ENCODE data around the gene COQ6.
"Not testable (repeated sequence)": the region's sequence is repeated elsewhere in the genome, so short reads cannot be mapped to it uniquely, and the experiment has no call there.

COQ6 gene

DNA sequence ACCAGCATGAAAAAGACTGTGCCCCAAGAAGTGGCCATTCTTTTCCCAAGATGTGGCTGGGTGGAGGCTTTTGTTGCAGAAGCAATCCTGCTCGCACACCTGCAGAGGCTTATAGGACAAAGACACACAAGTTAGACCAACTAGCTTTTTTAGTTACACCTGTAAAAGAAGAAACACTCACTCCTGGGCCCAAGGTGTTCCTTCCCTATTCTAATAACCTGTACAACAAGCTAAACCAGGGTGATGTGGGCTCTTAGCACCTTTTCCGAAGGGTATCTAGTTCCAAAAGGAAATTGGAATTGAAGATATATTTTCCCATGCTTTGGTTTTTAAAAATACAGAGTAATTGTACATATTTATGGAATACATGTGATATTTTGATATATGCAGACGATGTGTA, 38.0 kb downstream of the COQ6 start:
- DNase-seq (ENCODE audit: low read depth in 2 of 2), result no peak

DNA sequence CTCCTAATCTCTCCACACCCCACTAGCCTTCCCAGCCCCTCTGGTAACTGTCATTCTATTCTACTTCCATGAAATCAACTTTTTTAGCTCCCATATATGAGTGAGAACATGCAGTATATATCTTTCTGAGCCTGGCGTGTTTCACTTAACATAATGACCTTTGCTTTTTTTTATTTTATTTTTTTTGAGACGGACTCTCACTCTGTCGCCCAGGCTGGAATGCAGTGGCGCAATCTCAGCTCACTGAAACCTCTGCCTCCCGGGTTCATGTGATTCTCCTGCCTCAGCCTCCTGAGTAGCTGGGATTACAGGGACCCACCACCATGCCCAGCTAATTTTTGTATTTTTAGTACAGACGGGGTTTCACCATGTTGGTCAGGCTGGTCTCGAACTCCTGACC, 38.6 kb downstream of the COQ6 start:
- DNase-seq (ENCODE audit: low read depth in 2 of 2), result not testable (repeated sequence)

DNA sequence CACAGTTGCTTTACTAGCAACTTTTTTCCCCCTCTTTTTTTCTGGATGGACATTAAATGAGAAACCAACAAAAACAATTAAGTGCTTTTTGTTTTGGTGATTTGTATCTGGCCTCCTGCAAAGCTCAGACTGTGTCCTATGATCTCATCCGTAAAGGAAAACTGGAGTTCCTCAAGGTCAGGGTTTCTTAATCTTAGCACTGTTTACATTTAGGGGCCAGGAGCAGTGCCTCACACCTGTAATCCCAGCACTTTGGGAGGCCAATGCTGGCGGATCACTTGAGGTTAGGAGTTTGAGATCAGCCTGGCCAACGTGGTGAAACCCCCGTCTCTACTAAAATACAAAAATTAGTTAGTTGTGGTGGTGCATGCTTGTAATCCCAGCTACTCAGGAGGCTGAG, 41.0 kb downstream of the COQ6 start:
- DNase-seq (ENCODE audit: low read depth in 2 of 2), result no peak

DNA sequence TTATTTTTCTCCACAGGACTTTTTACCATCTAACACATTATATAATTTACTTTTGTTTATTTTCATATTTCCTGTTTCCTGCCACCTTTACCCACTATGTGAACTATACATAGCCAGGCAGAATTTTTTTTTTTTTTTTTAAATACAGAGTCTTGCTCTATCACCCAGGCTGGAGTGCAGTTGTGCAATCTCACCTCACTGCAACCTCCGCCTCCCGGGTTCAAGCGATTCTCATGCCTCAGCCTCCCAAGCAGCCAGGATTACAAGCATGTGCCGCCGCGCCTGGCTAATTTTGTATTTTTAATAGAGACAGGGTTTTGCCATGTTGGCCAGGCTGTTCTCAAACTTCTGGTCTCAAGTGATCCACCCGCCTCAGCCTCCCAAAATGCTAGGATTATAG, 44.8 kb downstream of the COQ6 start:
- DNase-seq (ENCODE audit: low read depth in 2 of 2), result not testable (repeated sequence)

DNA sequence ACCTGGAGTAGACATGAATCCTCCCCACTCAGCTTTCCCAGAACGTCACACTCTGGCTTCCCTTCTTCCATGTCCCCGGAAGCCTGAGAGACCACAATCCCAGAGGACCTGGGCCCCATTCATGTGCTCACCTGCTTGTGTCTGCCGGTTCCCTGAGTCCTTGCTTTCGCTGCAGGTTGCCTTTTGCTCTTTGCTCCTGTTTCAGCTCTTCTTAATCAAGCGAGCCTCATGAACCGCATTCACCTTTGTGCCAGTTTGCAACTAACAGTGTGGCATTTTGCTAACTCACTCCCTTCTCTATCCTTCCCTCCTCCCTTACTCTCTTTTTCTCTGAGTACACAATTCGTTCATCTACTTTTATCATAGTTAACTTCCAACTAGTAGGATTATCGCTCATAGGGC, 45.9 kb downstream of the COQ6 start:
- DNase-seq (ENCODE audit: low read depth in 2 of 2), result no peak

DNA sequence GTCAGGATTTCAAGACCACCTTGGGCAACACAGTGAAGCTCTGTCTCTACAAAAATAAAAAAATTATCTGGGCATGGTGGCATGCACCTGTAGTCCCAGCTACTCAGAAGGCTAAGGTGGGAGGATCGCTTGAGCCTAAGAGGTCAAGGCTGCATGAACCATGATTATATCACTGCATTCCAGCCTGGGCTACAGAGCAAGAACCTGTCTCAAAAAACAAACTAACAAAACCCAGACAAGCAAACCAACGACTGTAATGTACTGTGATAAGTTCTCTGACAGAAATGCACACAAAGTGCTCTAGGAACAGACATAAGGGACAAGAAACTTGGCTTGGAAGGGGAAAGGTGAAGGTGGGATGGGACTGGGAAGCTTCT, 46.6 kb downstream of the COQ6 start:
- DNase-seq (ENCODE audit: low read depth in 2 of 2), result no peak

DNA sequence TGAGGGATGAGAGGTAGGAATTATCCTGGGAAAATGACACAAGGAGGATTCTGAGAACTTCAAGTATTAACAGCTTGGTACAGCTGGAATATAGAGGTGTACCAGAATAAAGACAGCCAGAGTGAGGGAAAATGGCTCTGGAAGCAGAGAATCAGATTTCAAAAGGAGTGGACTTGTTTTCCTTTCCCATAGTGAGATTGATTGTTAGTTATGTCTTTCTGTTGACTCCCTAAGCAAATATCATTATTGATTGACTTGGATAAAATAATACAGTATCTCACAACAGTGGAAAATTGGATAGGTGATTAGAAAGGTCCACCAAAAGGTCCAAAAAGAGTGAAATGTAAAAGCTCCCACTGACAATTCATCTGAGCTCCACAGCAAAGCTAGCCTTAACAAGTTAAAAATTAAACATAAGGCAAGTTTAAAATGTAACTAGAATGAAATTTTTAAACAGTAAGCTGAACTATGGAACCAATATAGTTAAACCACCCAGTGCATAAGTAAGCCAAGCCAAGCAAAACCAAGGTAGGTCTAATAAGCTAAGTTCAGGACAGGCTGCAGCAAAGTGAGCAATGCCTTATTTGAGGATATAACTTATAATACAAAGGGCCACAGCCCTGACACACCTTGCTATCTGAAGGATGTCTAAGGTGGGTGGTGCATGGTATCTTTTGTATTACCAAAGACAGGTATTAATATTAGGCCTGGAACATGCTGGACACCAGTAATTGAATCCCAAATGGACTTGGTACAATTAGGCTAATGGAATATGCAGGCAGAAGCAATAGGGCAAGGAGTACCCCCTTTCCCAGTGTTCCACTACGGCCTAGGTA, 47.2 kb downstream of the COQ6 start:
- DNase-seq (ENCODE audit: low read depth in 2 of 2), result no peak

DNA sequence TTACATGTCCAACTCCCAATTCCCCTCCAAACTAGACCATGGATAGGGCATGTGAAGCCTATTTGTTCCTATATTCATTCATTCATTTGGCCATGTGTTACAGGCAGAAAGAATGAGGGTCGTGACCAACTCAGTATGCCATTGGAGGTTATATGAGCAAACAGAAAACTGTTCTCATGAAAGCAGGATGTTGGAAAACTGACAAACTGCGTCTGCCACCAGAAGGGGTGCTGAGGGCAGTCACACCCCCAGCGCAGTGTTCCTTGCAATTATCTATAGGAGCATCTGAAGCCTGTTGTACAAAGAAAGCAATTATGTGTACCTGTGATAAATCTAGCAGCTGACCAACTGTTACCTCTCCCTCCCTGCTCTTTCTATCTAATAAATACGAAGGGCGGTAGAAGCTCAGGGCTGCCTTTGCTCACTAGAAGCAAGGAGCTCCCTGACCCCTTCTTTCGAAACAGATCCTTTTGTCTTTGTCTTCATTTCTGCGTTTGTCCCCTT, 47.9 kb downstream of the COQ6 start:
- DNase-seq (ENCODE audit: low read depth in 2 of 2), result no peak

DNA sequence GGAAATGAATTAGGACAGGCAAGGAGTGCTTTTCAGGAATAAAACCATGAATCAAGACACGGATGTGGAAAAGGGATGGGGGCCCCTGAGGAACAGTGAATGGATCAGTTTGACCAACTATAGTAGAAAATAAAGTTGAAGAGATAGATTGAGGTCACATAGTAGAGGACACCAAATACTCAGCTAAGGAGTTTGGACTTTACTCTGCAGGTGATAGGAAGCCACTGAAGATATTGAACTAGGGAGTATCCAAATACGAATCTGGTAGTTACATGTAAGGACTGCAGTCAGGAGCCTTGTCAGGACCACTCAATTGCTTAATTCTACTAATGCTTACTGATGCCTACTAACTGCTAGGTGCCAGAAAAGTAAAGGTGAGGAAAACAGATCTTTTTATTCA, 48.6 kb downstream of the COQ6 start:
- DNase-seq (ENCODE audit: low read depth in 2 of 2), result no peak

DNA sequence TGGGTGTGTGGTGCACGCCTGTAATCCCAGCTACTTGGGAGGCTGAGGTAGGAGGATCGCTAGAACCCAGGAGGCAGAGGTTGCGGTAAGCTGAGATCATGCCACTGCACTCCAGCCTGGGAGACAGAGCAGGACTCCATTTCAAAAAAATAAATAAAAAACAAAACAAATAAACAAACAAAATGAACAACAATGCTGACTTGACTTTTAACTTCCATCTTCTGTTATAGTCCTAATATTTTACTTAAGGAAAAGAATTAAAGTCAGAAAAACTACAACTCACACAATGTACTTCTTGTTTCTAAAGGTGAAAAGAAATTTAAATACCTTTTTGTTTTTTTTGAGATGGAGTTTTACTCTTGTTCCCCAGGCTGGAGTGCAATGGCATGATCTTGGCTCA, 55.6 kb downstream of the COQ6 start:
- DNase-seq (ENCODE audit: low read depth in 2 of 2), result not testable (repeated sequence)

DNA sequence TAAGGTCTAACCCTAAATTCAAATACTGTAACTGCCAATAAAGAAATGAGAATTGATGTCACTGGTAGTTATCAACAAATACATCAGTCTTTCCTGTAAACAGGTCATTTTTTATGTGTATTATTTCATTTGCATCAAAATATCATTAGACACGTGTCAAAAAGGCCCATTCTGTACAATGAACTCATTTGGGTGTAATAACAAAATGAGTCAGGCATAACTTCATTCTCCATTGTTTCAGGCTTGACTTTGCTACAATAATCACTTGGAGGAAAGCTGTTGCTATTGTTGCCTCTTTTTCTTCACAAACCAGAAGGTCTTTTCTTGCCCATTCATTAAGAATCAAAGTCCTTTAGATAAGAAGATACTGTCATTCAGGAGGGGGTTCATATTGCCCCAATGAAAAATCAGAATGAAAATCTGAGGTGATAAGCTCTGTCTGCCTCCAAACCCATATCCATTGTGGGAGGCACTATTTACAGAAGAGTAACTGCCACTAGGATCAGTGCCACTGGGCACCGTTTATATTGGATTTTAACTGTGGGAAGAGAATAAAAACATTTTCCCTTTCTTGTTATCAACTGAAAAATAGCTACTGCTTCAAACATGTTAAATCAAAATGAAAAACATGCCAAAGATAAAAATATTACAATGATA, 58.9 kb downstream of the COQ6 start:
- no peak for DNase-seq (ENCODE audit: low read depth in 2 of 2)
